Common myeloid progenitor, CD34-positive (primary cell): ENCODE results near the gene PIP4K2B.

ENCODE experiments used
- CTCF ChIA-PET: fragments of 350-600 bp; sonication (Branson Sonifier 250); formaldehyde crosslinking; loops from one replicate; lab custom pipeline; 2021; ENCODE audit warnings: antibody characterized with exemption; lab: Charles Lee
- POLR2A ChIA-PET: fragments of 350-600 bp; sonication (Branson Sonifier 250); formaldehyde crosslinking; loops from one replicate; lab custom pipeline; 2021; ENCODE audit warnings: antibody characterized with exemption; lab: Charles Lee
- DNase-seq, 3 donors: peaks; one replicate each; pipeline versions ENCODE4 v3.0.0 to v3.0.0-alpha.2; 2013
- H3K27ac ChIP-seq, 2 experiments: 1 replicate in 1 of 2; 2 replicates in 1 of 2; pipeline ENCODE4 v1.7.0; 2013; ENCODE audit warnings: inconsistent platforms in 2 of 2, low read length in 2 of 2, mild to moderate bottlenecking in 2 of 2, low read depth in 1 of 2, moderate library complexity in 1 of 2; ENCODE audit not compliant: severe bottlenecking in 2 of 2, insufficient read depth in 1 of 2, poor library complexity in 1 of 2
- H3K27me3 ChIP-seq, 5 experiments: replicated peaks in 2 of 5; 1 replicate in 3 of 5; 2 replicates in 2 of 5; pipeline versions ENCODE4 v1.6.1 to v1.7.0; 2013; ENCODE audit warnings: low read length in 4 of 5, mild to moderate bottlenecking in 2 of 5, moderate library complexity in 2 of 5, inconsistent platforms in 1 of 5; ENCODE audit not compliant: insufficient read depth in 5 of 5, control insufficient read depth in 4 of 5
- H3K36me3 ChIP-seq, 4 experiments: 1 replicate in 2 of 4; 2 replicates in 2 of 4; pipeline versions ENCODE4 v1.6.1 to v1.7.0; 2013; ENCODE audit warnings: low read length in 3 of 4, control low read depth in 1 of 4, mild to moderate bottlenecking in 1 of 4; ENCODE audit not compliant: control insufficient read depth in 4 of 4, insufficient read depth in 4 of 4
- H3K4me1 ChIP-seq, 4 experiments: 1 replicate in 3 of 4; 2 replicates in 1 of 4; pipeline versions ENCODE4 v1.6.1 to v1.7.1; 2013; ENCODE audit warnings: low read length in 3 of 4, mild to moderate bottlenecking in 3 of 4, control low read depth in 1 of 4, inconsistent platforms in 1 of 4, moderate library complexity in 1 of 4; ENCODE audit not compliant: control insufficient read depth in 4 of 4, insufficient read depth in 4 of 4; ENCODE audit errors: control extremely low read depth in 1 of 4
- H3K4me3 ChIP-seq, 7 experiments: 1 replicate in 4 of 7; 2 replicates in 3 of 7; pipeline versions ENCODE4 v1.5.1 to v1.7.0; 2013; ENCODE audit warnings: mild to moderate bottlenecking in 7 of 7, low read length in 6 of 7, moderate library complexity in 6 of 7, inconsistent platforms in 2 of 7, low read depth in 2 of 7, control low read depth in 1 of 7; ENCODE audit not compliant: insufficient read depth in 4 of 7, control insufficient read depth in 1 of 7; ENCODE audit errors: extremely low read depth in 1 of 7
- H3K9me3 ChIP-seq, 5 experiments: 1 replicate in 4 of 5; 2 replicates in 1 of 5; pipeline versions ENCODE4 v1.6.1 to v1.7.1; 2013; ENCODE audit warnings: low read length in 4 of 5, mild to moderate bottlenecking in 2 of 5, inconsistent platforms in 1 of 5, low read depth in 1 of 5, moderate library complexity in 1 of 5; ENCODE audit not compliant: control insufficient read depth in 4 of 5, insufficient read depth in 2 of 5; ENCODE audit errors: control extremely low read depth in 1 of 5
- WGBS: methylation state at CpG from one replicate; pipeline ENCODE4 v1.1.5; 2013; ENCODE audit not compliant: insufficient coverage; 5-methylcytosine and 5-hydroxymethylcytosine counted together

PIP4K2B gene

GRCh38 chr17:38717139-38717745 lies 82.1 kb downstream of the PIP4K2B start:
- H3K9me3 ChIP-seq: no peaks in the 10 kb centered on the region
- DNase-seq: no peak
- ChIA-PET CTCF (interaction anchor here (0.8 to 1.3 kb wide), 4 partner anchors 10 to 39 kb away, joined by 3 read pairs; no protein-coding TSS in a partner anchor), POLR2A (no interaction called here)
- 93% methylated on average over 12 of the region's 12 CpGs for WGBS
- no peak overlapping the region for H3K4me3 ChIP-seq
- H3K36me3 ChIP-seq: peaks cover 18 to 84% (median 66%) of the 10 kb centered on the region in 4 experiments
- no peak overlapping the region for H3K27ac ChIP-seq
- H3K4me1 ChIP-seq: peaks cover 0 to 4% (median 3%) of the 10 kb centered on the region in 4 experiments
- no peaks in the 10 kb centered on the region for H3K27me3 ChIP-seq

DNA sequence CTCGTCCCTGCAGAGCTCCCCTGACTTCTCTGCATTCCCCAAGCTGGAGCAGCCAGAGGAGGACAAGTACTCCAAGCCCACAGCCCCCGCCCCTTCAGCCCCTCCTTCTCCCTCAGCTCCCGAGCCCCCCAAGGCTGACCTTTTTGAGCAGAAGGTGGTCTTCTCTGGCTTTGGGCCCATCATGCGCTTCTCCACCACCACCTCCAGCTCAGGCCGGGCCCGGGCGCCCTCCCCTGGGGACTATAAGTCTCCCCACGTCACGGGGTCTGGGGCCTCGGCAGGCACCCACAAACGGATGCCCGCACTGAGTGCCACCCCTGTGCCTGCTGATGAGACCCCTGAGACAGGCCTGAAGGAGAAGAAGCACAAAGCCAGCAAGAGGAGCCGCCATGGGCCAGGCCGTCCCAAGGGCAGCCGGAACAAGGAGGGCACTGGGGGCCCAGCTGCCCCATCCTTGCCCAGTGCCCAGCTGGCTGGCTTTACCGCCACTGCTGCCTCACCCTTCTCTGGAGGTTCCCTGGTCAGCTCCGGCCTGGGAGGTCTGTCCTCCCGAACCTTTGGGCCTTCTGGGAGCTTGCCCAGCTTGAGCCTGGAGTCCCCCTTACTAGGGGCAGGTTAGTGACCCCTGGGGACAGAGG lies 82.9 kb downstream of the PIP4K2B start:
- no peaks in the 10 kb centered on the region for H3K27me3 ChIP-seq
- no peak overlapping the region for H3K4me3 ChIP-seq
- H3K9me3 ChIP-seq: no peaks in the 10 kb centered on the region
- peaks cover 0 to 12% (median 11%) of the 10 kb centered on the region in 4 experiments for H3K4me1 ChIP-seq
- peaks cover 16 to 84% (median 67%) of the 10 kb centered on the region in 4 experiments for H3K36me3 ChIP-seq
- WGBS: 92% methylated on average over 10 of the region's 18 CpGs
- H3K27ac ChIP-seq: no peak overlapping the region
- ChIA-PET POLR2A (interaction anchor here (1.1 kb wide), 1 partner anchor 21 kb away, joined by 3 read pairs; no protein-coding TSS in a partner anchor), CTCF (interaction anchor here (0.8 to 1.7 kb wide), 6 partner anchors 10 to 39 kb away, joined by 3 to 4 read pairs (median 3); no protein-coding TSS in a partner anchor)
- DNase-seq: no peak
